Measurements from ENCODE around the gene CALB2. TPM values are rescaled to one million over a fixed set of nuclear protein-coding genes. Genes with fewer than 3 reads are reported as not detected.

CALB2 gene
- total and polyA plus RNA-seq, 2 of the 13 experiments (the other 11 are each of a cell fraction or from before 2014, with no cell fraction given) = 0.37 to 0.40 TPM

GRCh38 chr16:71384073-71384724 is 25.7 kb downstream of the CALB2 start (continued):
- TF ChIP-seq TFAP4 (IDR thresholded peaks at IDR 0.05; ENCODE audit: borderline replicate concordance, low read depth) (no peak), TAF1 (CRISPR knock-in tag; IDR thresholded peaks at IDR 0.05) (no peak), ATF7 (IDR thresholded peaks at IDR 0.05) (no peak), ATF7 (CRISPR knock-in tag; IDR thresholded peaks at IDR 0.05) (no peak), FIP1L1 (IDR thresholded peaks at IDR 0.05; ENCODE audit: borderline replicate concordance, insufficient read depth, low read depth, low read length) (no peak), PATZ1 (CRISPR knock-in tag; IDR thresholded peaks at IDR 0.05) (no peak), SSRP1 (CRISPR knock-in tag; IDR thresholded peaks at IDR 0.05) (no peak), IRF1 (CRISPR knock-in tag; IDR thresholded peaks at IDR 0.05; ENCODE audit: low read depth) (no peak), SOX6 (IDR thresholded peaks at IDR 0.05) (0 out of 2 replicates have a peak, but pooled peaks have one; percentile 34), SOX6 (CRISPR knock-in tag; IDR thresholded peaks at IDR 0.05) (no peak), GLI4 (CRISPR knock-in tag; IDR thresholded peaks at IDR 0.05; ENCODE audit: borderline replicate concordance) (no peak), IKZF5 (CRISPR knock-in tag; IDR thresholded peaks at IDR 0.05) (no peak)
